Raji (cell line): Measurements from ENCODE around the gene MGAT4A.

Source experiments
- POLR2A ChIP-seq: IDR thresholded peaks from 2 replicates; pipeline ENCODE4 v1.6.1; 2011; ENCODE audit warnings: low read depth, low read length, control low read depth; ENCODE audit not compliant: insufficient read depth

Gene MGAT4A

DNA sequence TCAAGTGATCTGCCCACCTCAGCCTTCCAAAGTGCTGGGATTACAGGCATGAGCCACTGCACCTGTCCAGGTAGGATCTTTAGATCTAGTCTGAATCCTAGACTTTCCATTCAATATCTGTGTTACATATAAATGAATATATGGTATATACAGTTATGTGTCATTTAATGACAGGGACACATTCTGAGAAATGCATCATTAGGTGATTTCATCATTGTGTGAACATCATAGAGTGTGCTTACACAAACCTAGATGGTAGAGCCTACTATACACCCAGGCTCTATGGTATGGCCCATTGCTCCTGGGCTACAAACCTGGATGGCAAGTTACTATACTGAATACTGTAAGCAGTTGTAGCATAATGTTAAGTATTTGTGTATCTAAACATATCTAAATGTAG is 15.5 kb upstream of the MGAT4A start:
- TF ChIP-seq POLR2A = no peak

DNA sequence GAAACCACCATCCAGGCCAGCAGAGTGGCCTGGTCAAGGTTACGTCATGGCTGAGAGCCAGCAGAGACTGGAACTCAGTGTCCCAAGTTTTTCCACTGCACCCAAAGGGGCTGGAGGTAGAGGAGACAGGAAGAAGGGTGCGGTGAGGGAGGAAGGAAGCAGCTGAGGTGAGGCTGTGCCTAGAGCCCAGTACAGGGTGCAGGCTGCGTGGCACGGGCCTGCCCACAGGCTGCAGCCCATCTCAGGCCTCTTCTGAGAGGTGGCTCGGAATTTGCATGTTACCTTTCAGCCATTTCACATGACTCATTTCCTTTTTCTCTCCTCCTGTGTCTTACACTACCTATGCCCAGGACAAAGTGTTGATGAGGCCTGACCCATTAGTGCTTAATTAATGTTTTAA is 13.7 kb upstream of the MGAT4A start:
- no peak for TF ChIP-seq POLR2A

DNA sequence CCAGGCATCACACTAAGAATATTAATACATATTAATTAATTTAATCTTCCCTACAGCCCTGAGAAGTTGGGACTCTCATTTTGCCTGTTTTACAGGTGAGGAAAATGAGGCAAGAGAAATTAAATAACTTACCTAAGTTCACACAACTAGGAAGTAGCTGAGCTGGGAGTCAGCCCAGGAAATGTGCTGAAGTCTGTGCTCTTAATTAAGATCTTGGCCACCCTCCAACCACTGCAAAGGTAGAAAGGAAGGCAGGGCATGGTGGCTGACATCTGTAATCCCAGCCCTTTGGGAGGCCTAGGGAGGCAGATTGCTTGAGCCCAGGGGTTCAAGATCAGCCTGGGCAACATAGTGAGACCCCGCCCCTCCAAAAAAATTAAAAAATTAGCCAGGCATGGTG is 12.9 kb upstream of the MGAT4A start:
- no peak for TF ChIP-seq POLR2A

DNA sequence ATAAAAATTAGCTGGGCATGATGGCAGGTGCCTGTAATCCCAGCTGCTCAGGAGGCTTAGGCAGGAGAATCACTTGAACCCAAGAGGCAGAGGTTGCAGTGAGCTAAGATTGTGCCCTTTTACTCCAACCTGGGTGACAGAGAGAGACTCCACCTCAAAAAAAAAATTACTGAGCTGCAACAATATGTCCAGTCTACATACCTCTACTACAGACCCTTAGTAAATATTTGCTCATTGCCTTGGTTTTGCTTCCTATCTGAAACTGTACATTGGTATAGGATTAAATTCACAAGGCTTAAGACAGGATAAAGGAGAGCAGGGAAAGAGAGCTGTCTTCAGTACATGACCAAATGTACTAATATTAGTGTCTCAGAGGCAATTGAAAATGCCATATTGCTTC is 8.1 kb upstream of the MGAT4A start:
- TF ChIP-seq POLR2A = no peak

DNA sequence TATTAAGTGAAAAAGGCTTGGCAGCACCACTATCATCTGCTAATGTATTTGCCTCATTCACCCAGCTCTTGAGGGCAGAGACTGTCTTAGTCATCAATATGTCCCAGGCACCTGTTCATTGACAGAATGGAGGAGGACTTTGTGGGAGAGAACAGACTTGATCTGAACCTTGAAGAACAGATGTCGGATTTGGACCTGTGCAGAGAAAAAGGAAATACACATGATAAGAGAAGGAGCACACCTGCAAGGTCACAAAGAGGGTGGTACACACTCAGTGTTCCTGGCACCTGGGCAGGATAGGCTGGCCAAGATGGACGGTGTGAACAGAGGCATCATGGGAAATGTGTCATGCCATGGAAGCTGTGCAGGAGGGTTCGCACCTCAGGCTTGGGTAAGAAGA is 7.4 kb upstream of the MGAT4A start:
- TF ChIP-seq POLR2A = no peak

DNA sequence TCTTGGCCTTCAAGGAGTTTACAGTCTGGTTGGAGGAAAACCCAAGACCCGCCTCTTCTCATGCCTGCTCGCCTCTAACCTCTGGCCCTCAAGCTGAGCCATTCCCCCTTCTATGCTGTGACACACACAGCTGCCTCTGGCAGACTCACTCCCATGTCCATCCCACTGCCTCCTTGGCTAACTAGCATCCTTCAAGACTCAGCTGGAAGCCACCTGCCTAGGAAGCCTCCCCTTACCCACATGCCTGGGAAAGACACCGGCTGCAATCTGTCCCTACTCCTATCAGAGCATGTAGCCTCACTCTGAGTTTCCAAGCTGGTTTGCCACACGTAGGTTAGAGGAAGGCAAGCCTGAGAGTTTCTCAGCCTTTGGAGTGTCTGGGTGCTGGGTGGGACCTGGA is 6.9 kb upstream of the MGAT4A start:
- no peak for TF ChIP-seq POLR2A

DNA sequence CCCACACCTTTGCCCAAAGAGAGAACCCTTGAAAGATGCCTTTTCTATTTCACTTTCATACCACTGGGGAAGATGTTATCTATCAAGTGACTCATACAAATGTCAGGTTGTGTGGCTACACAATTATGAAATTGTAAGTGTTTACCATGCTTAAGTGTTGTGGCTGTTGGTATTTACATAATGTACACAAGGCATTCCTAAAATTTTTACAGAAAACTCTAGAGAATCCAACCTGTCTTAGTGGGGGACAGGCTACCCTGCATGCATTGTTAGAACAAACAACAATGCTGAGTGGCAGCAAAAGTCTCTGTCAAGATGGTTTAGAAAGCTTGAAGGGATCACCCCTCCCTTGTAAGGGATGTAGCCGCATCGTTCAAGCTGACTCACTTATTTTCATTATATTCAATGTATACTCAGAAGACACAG is 5.5 kb upstream of the MGAT4A start:
- TF ChIP-seq POLR2A = no peak

DNA sequence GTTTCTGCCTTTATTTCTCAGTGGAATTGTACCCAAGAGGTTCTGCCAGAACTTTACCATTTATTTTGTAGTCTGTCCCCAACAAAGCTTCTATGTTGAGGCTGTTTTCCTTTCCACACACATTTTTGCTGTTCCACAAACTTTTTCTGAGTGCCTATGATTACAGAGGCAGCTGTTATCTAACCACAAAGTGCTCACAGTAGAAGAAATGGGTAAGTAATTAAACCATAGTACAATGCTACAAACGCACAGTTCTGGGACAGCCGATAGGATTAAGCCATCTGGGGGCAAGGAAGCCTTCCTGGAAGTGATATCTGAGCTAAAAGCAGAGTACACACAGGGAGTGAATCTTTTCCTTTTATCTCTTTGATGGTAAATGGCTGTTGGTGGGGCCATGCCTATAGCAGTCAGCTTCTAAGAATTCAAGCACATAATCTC is 3.9 kb upstream of the MGAT4A start:
- TF ChIP-seq POLR2A = no peak

DNA sequence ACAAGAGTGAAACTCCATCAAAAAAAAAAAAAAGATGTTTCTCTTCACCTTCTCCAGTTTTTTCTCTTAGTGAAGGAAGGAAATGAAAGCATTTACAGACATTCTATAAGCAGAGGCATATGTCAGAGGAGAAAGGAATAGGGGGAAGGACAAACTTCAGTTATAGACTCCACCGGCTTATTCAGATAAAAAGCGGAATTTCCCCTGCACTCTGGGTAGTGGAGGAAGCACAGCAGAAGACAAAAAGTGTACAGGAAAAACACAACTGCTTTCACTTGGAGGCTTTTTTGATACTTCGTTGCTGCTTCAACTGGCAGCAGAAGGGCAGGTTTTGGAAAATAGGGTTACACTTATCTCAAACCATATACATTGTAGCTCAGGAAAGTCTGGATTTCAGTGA is 3.2 kb upstream of the MGAT4A start:
- TF ChIP-seq POLR2A = no peak

DNA sequence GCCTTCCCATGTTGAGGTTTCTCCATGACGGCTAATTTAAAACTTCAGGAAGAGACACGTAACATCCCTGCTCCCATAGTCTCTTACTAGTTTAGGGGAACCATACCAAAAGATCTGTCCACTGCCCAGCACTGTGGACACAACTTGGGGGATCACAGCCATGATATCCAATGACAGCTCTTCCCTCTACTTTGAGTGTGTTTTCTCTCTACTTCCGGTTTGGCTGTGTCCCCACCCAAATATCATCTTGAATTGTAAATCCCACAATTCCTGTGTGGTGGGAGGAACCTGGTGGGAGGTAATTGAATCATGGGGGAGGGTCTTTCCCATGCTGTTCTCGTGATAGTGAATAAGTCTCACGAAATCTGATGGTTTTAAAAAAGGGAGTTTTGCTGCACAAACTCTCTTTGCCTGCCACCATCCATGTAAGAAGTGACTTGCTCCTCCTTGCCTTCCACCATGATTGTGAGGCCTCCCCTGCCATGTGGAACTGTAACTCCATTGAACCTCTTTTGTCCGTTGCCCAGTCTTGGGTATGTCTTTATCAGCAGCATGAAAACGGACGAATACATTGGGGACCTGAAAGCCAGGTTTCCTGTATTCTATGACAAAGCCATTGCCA is 1.6 kb upstream of the MGAT4A start:
- TF ChIP-seq POLR2A = no peak

DNA sequence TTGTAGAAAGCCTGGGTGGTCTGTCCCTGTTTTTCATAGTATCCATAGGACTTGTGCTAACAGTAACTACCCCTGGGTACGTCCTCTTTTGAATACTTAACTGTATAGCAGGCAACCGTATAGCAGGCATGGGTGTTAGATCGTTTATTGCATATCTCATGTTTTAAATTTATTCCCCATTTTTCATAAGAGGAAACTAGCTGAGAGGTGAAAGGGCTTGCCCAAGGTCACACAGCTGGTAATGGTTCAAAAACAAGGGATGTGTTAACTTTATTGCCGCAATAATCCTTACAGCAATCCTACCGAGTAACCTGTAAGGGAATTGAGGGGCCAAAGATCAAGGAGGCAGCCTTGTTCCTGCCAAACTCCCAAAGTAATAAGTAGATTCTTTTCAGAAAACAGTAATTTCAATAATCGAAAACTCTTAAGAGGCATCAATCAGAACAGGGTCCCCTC is 990 bp upstream of the MGAT4A start:
- no peak for TF ChIP-seq POLR2A

DNA sequence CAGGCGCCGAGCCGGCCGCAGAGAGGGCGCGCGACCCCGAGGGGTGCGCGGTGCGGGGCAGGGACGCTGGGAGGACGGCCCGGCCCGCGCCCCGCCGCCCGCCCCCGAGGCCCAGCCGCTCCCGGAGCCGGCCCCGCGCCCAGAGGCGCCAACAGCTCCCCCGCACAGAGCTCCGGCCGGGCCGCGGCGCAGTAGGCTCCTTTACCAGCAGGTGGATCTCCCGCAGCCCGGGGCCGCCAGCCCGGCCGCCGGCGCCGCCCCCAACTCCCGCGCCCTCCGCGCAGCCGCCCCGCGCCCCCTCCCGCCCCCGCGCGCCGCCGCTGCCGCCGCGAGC is 258 bp downstream of the MGAT4A start:
- no peak for TF ChIP-seq POLR2A

DNA sequence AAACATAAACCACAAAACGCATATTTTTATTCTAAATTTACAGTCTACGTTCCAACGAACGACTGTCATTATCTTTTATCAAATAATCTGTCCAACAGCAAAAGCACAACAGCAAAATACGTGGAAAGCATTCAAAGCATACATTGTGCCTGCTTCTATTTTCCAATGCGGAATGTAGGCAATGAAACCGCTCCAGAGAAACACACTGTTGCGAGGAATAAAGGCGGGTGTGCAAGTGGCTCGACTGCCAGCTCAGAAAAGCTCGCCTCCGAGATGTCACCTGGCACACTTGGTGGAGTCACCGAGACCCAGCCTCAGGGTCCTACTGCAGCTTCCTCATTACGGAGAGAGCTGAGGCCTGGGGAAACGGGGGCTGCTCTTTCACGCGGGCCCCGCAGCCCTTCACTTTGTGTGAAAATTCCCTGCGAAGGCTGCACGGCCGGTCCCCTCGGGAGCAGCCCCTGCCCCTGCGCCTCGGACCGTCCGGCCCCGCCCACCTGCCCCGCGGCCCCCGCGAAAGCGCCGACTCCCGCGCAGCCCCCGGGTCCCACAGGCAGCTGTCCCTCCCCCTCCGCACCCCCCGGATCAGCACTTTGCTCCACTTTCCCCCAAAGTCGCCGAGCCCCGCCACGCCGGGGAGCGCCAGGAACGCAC is 752 bp downstream of the MGAT4A start:
- TF ChIP-seq POLR2A = no peak

DNA sequence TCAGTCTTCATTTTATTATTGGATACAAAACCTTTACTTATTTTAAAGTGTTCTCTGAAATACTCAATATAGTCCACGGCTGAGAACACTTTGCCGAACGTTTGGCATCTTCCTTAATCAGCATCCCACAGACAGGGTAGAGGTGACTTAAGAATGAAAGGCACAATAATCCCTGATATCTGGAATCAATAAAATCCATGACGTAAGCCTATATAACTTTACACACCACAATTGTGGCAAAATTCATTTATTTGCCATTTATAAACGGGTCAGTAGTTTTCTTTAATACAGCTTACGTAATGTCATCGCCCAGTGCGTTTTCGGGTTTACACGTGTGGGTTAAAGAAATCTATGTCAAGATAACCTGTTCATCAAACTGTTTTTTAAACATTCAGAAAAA is 1.3 kb downstream of the MGAT4A start:
- no peak for TF ChIP-seq POLR2A

DNA sequence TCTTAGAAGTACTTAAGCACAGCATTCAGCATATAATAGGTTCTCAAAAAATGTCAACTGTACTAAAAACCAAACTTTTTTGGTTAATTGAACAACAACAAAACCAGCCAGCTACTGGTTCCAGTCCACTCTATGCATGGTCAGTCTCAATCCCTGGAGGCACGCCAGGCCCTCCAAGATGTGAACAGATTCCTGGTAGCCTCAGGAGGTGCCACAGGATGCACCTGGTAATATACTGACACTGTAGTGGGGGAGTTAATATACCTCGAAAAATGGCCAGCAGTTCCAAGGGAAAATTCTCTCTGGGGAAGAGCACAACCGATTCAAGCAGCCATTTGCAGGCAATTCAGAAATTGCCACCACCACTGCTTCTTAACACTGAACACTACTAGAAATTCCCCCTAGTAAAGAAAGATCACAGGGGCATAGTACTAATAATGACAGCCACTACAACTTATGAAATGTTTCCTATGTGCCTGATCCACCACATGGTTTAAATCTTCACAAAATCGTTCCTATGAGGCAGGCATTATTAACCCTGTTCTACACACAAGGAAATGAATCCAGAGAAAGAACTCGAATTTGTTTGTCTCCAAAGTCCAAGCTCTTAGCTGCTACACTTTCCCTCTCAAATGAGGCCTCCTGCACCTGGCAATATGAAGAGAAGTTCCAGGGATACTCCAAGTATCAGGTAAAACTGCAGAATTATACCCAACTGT is 3.4 kb downstream of the MGAT4A start:
- TF ChIP-seq POLR2A = no peak

DNA sequence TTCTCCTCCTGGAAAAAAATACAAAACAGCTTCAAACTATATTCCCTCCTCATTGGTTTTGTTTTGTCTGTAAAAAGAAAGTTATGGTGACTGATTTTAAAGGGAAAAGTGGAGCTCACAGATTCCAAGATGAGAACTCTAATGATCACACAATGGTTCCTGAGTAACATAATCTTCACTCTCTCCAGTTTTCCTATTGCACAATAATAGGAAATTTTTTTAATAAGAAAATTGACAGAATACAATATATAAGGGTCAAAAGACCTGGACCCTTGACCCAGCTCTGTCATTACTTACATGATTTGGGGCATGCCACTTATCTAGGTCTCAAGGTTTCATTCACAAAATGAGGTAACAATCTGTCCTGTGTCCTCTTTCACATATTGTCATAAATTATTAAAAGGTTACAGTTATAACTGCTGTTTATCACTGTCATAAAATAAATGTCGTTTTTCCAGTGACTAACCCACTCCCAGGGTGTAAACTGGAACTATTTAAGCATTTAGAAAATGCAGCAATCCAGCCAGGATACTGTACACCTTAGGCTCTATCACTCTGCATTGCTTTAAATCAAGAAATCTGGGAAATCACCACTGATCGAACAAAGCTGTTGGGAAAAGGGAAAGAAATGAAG is 4.1 kb downstream of the MGAT4A start:
- no peak for TF ChIP-seq POLR2A
